Measurements from ENCODE around the gene KDM4C. TPM values are rescaled to one million over a fixed set of nuclear protein-coding genes. Genes with fewer than 3 reads are reported as not detected.

The KDM4C gene
- total and polyA plus RNA-seq, 2 of the 8 experiments (the other 6 are each of a cell fraction or from before 2014, with no cell fraction given), result 13.0 to 26.1 TPM

DNA sequence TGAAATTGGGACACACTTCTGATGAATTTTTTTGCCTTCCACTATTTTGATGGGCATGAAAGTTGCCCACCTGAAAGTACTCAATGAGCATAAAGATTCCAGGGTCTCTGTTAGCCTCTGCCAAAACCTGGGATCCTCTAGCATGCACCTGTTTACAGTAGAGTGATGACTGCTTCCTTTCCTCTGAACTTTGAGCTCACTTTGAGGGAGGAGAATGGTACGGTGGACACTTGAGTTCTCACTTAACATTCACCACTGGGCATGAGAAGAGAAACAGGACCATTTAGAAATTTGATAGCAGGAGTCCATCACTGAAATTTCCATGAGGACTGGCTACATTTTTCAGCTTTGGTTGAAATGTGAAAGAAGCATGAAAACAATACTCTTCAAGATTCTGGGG, 374.8 kb downstream of the KDM4C start (continued):
- no peak for TF ChIP-seq SIN3A (conservative IDR thresholded peaks at IDR 0.05 in 1 of 2, IDR thresholded peaks at IDR 0.05 in 1 of 2; ENCODE audit: low read depth in 1 of 2, low read length in 2 of 2)
- no peak for TF ChIP-seq TAF7 (optimal IDR thresholded peaks at IDR 0.05; ENCODE audit: borderline replicate concordance, low read depth, low read length)
- TF ChIP-seq TBP (IDR thresholded peaks at IDR 0.05; ENCODE audit: low read depth, low read length), result no peak
- no peak for TF ChIP-seq SP4 (IDR thresholded peaks at IDR 0.05; ENCODE audit: low read length)
- TF ChIP-seq MAFK (IDR thresholded peaks at IDR 0.05; ENCODE audit: low read depth, low read length), result no peak
- TF ChIP-seq YY1 (IDR thresholded peaks at IDR 0.05; ENCODE audit: low read depth, low read length), result no peak
- no peak for TF ChIP-seq CEBPB (IDR thresholded peaks at IDR 0.05; ENCODE audit: low read depth, low read length)

All from H1 (cell line).